Erythroblast (primary cell): ENCODE measurements around the gene ABCA6.

Experiments used
- GATA1 ChIP-seq: IDR thresholded peaks from 2 replicates; pipeline ENCODE4 v1.6.1; 2011; ENCODE audit warnings: low read depth, mild to moderate bottlenecking, control low read depth, low read length, moderate library complexity
- POLR2A ChIP-seq: IDR thresholded peaks from 2 replicates; pipeline ENCODE4 v1.6.1; 2011; ENCODE audit warnings: mild to moderate bottlenecking, low read length

- TF ChIP-seq POLR2A, result no peak
- no peak for TF ChIP-seq GATA1
Measured at GRCh38 chr17:69159418-69159817, 17.7 kb upstream of the ABCA6 start.
